ENCODE measurements around the gene SYNE2.

Gene SYNE2

GRCh38 chr14:64082837-64083236, 230.0 kb downstream of the SYNE2 start:
- H3K4me3 ChIP-seq (replicated peaks; ENCODE audit: low read depth, low read length): no peak overlapping the region
- no peak for TF ChIP-seq CTCF (IDR thresholded peaks at IDR 0.05; ENCODE audit: low read length, missing control alignments)
- DNase-seq (ENCODE audit: low read depth): peak; percentile 91

DNA sequence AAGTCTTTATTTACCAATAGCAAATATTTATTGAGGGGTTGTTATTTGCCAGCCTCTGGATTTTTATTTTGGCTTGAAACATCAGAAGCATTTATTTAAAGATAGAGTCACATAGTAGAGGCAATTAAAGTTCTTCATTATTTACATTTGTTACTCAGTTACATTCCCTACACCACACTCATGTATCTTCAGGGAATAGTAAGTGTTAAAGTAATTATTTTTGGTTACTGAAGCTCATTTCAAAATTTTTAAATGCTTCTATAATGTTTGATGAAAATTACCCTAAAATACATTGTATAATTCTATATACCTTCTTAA, 235.8 kb downstream of the SYNE2 start:
- no peak overlapping the region for H3K4me3 ChIP-seq (replicated peaks; ENCODE audit: low read depth, low read length)
- DNase-seq (ENCODE audit: low read depth): no peak
- TF ChIP-seq CTCF (IDR thresholded peaks at IDR 0.05; ENCODE audit: low read length, missing control alignments): no peak

- H3K4me3 ChIP-seq (replicated peaks; ENCODE audit: low read depth, low read length): no peak overlapping the region
- no peak for DNase-seq (ENCODE audit: low read depth)
- TF ChIP-seq CTCF (IDR thresholded peaks at IDR 0.05; ENCODE audit: low read length, missing control alignments): no peak
Measured at GRCh38 chr14:64089920-64090319, 237.1 kb downstream of the SYNE2 start.

- DNase-seq (ENCODE audit: low read depth): no peak
- no peak overlapping the region for H3K4me3 ChIP-seq (replicated peaks; ENCODE audit: low read depth, low read length)
- no peak for TF ChIP-seq CTCF (IDR thresholded peaks at IDR 0.05; ENCODE audit: low read length, missing control alignments)
Measured at GRCh38 chr14:64091217-64091616, 238.4 kb downstream of the SYNE2 start.

DNA sequence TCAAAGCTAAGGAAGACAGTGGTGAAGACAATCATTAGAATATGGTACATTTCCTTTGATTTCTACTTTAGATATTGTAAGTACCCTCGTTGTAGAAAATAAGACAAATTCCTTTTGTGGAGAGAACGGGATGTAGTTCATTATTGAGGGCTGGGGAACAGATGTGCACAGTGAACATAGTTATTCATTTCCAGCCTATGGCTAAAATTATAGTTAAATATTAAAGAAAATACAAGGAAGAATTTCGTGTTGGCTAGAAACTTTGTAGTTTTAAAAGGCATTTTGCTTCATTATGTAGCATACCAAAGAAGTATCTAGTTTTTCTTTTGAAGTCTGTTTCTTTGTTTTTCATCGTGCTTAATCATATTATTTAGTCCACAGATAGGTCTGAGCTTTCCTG, 239.5 kb downstream of the SYNE2 start:
- TF ChIP-seq CTCF (IDR thresholded peaks at IDR 0.05; ENCODE audit: low read length, missing control alignments): no peak
- H3K4me3 ChIP-seq (replicated peaks; ENCODE audit: low read depth, low read length): no peak overlapping the region
- DNase-seq (ENCODE audit: low read depth): no peak

DNA sequence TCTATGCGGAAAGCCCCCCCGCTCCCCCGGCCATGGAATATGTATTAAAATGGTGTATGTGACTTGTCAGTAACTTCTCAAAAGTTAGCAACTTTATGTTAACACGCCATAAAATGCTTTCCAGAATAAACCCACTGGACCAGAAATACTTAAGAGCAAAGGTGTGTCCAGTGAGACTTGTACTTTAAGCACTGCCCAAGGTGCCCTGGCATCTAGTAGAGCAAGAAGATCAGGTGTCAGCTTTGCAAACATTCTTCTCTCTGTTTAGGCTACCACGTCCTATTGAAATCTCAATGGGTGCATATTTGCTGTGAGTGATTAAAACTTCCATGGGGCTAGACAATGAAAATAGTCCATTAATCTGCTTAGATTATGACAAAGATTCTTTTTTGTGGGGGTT, 240.1 kb downstream of the SYNE2 start:
- no peak overlapping the region for H3K4me3 ChIP-seq (replicated peaks; ENCODE audit: low read depth, low read length)
- DNase-seq (ENCODE audit: low read depth): no peak
- no peak for TF ChIP-seq CTCF (IDR thresholded peaks at IDR 0.05; ENCODE audit: low read length, missing control alignments)

GRCh38 chr14:64095620-64096019, 242.8 kb downstream of the SYNE2 start:
- peak; percentile 57 for DNase-seq (ENCODE audit: low read depth)
- TF ChIP-seq CTCF (IDR thresholded peaks at IDR 0.05; ENCODE audit: low read length, missing control alignments): no peak

More at GRCh38 chr14:64095620-64096019, 242.8 kb downstream of the SYNE2 start:
- H3K4me3 ChIP-seq (replicated peaks; ENCODE audit: low read depth, low read length): no peak overlapping the region
